GM19438 (cell line): ENCODE results near the gene PPP1R14D.
A peak's percentile ranks its signal among the peaks of the same experiment; 100 is the strongest.

Experiments
- ATAC-seq: cut with Tn5 transposase; IDR thresholded peaks from one replicate; pipeline ENCODE4 v1.9.1; 2021; ENCODE audit warnings: low read depth; ENCODE audit not compliant: unreplicated experiment

PPP1R14D gene

DNA sequence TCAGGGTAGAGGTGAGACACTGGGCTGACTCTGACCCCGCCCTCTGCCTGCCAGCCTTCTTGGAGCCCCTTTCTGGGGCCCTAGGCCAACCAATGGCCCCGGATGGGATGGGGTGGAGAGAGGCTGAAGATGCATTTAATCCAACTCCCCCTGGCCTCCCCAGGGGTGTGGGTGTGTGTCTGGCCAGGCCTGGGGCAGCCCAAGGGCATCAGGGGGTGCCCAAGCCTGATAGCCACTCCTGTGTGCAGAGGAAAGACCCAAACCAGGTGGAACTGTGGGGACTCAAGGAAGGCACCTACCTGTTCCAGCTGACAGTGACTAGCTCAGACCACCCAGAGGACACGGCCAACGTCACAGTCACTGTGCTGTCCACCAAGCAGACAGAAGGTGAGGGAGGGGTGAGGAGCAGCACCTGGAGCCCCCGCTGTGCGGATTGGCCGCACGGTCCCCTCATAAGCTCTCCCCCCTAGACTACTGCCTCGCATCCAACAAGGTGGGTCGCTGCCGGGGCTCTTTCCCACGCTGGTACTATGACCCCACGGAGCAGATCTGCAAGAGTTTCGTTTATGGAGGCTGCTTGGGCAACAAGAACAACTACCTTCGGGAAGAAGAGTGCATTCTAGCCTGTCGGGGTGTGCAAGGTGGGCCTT lies 24.9 kb upstream of the PPP1R14D start:
- ATAC-seq: no peak

DNA sequence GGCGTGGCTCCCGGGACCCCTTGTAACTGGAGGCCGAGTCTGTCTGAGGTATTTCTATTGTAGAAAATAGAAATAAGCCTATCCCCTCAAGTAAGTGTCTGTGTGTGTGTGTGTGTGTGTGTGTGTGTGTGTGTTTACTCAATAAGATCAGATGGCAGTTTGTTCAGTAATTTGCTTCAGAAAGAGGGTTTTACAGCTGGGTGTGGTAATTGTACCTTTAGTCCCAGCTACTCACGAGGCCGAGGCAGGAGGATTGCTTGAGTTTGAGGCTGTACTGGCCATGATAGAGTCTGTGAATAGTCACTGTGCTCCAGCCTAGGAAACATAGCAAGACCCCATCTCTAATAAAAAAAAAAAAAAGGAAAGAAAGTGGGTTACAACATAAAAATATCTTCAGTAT lies 24.0 kb upstream of the PPP1R14D start:
- no peak for ATAC-seq

DNA sequence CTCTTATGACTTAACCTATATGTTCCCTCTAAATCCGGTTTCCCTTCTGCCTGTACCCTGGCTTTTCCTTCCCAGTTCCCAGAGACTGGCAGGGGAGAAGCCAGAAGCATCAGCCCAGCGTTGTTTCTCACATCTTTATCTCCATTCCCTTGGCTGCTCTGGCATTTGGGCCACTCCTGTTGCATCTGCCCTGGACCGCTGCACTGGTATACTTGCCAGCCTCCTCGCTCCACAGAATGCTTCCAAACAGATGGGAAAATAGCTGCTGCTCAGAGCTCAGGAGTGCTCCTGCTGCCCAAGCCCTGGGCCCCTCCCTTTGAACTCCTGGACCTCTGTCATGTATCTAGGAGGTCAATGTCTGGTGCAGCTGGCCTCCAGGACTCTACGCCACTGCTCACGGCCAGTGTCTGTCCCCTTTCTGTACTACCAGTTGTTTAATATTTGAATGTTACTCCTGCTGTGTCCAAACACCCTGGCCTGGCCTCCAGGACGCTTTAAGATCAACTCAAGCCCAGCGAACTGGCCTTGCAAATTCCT lies 22.1 kb upstream of the PPP1R14D start:
- no peak for ATAC-seq

DNA sequence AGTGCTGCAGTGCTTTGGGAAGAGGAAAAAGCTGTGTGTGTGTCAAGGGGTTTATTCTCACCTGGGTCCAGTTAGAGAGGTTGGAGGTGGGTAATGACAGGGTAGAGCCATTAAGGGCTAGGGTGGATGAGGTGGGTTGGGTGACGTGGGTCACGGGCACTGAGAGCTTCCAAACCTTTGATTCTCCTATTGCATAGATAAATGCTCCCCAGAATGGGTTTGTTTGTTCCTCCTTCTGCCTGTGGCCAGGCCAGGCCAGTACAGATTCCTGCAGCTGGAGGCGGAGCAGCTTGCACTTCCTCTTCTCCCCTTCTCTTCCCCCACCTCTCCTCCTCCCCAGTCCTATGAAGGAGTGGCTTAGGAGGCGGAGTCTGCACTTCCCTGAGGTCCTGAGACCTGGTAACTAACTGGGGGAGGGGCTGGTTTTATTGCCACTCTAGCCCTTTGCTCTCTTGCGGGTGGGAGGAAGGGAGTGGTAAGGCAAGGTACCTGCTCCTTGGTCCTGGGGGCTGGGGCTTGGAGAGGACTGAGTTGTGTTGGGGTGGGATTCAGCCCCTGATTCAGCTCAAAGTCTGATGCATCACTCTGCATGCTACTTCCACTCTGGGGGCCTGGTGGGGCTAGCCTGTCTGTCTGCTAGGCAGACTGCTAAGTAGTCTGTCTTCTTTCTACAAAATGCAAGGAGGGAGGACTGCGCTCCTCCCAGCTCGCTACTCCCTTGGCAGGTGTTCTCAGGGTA lies 18.9 kb upstream of the PPP1R14D start:
- ATAC-seq: peak; percentile 81

DNA sequence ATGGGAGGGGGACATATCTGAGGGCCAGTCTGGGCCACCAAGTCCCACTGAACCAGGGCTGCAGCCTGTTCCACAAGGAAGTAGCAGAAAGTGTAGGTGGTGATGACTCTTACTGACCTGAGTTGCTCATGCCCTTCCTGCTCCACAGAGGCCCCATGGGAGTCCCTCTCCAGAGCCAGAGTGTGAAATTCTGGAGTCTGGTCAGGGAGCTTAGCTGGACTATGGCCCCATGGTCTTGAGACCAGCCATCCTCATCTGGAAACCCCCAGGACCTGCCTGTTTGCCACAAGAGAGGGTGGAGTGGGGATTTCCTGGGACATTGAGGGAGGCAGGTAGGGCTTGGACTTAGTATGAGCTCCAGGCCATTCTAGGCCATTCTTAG lies 18.3 kb upstream of the PPP1R14D start:
- no peak for ATAC-seq

DNA sequence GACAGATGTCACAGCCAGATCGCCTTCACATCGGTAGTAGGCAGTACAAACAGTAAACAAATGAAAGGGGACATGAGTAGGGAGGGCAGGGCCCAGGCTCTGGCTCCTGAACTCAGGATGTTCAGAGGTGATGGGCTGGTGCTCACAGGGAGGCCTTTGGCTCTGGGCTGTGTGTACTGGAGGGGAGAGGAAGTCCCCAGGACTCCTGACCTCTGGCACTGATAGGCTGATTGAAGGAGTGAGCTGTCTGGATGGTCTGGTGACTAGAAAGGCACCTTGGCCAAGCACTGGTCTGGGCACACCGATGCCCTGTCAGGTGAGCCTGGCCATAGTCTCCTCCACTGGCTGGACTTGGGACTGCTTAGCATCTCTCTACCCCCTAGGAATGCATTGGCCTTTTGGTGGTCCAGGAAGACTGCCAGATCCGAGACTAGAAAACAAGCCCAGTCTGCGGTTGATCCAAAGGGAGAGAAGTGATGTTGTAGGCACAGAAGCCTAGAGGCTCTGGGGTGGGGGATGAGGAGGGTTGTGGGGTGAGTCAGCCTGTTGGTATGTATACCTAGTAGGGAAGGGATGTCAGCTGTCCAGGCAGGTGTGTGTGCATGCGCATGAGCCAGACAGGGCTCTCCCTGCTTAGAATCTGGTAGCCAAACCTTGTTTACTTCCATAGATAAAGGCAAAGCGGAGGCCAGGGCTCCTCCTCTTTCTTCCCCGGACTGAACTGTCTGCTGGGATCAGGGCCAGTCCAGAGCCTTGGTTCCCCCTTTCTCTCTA lies 17.2 kb upstream of the PPP1R14D start:
- ATAC-seq: no peak

DNA sequence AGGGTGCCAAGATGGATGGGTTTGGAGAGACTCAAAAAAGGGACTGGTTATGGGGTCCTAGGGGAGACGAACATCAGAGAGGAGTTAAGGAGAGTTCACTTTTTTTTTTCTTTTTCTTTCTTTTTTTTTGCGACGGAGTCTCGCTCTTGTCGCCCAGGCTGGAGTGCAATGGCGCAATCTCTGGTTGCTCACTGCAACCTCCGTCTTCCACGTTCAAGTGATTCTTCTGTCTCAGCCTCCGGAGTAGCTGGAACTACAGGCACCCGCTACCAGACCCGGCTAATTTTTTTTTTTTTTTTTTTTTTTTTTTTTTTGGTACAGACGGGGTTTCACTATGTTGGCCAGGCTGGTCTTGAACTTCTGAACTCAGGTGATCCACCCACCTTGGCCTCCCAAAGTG lies 16.5 kb upstream of the PPP1R14D start:
- ATAC-seq: no peak

DNA sequence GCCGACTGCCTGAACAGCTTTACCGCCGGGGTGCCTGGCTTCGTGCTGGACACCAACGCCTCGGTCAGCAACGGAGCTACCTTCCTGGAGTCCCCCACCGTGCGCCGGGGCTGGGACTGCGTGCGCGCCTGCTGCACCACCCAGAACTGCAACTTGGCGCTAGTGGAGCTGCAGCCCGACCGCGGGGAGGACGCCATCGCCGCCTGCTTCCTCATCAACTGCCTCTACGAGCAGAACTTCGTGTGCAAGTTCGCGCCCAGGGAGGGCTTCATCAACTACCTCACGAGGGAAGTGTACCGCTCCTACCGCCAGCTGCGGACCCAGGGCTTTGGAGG lies 16.2 kb upstream of the PPP1R14D start:
- no peak for ATAC-seq

DNA sequence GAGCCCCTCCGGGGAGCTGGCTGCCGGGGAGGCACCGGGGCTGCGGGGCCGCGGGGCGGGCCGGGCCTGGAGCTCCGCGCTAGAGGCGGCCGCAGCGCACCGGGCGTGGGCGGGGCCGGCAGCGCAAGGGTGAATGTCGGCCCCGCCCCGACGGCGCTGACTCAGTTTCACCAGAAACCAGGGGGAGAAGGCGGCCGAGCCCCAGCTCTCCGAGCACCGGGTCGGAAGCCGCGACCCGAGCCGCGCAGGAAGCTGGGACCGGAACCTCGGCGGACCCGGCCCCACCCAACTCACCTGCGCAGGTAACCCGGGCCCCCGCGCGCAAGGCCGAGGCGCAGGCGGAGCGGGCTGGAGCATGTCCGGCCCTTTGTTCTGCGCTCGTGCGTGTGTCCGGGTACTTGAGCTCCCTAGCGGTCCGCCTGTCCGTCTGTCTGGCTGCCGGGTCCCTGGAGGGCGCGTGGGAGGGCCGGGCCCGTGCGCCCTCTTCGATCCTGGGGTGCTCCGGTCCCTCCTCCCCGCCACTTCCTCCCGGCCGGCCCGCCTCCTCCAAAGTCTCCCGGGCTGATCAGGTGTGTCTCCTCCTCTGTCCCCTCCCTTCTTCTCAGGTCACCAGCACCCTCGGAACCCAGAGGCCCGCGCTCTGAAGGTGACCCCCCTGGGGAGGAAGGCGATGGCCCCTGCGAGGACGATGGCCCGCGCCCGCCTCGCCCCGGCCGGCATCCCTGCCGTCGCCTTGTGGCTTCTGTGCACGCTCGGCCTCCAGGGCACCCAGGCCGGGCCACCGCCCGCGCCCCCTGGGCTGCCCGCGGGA lies 15.6 kb upstream of the PPP1R14D start, which contains the start of gene SPINT1:
SPINT1 (plus strand) TSS at position 164 of the 811 bp plus-strand sequence; CDS start at position 671, 507 bp downstream.
- no peak for ATAC-seq

DNA sequence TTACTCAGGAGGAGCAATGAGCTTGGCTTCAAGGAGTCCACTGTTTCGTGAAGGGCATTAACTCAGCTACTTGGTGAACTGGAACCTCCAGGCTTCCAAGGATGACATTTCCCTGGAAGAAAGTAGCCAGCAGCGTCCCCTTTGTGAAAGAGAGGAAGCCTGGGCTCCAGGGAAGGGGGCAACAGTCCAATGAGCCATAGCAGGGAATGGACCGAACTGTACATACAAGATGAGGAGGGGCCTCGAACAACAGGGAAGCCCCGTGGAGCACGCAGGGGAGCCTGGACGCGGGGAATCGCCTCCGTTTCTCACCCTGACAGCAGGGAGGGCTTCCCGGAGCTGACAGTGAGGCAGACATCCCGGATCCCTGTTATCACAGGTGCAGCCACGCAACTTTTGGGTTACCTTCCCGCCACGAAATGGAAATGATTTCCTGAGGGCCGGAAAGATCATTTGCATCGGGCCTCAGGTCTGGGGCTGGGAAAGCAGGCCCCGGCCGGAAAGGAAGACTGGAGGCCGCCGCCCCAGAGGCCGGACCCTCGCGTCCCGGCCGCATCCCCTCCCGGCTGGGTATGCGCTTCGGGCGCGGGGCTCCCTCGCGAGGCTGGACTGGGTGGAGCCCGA lies 14.9 kb upstream of the PPP1R14D start:
- no peak for ATAC-seq

DNA sequence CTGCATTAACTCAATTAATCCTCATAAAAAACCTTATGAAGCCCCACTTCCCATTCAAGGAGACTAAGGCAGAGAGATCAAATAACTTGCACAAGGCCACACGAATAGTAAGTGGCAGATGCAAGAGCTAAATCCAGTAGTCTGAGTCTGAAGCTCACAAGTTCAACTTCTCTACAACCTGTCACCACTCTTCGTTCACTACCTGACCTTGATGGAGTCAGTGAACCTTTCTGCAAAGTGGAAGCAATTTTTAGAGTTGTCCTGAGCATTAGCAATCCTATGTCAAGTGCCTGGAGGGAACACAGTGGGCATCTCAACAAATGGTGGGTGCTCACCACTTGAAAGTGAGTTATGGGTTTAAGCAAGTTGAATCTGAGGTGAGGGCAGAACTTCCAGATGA lies 13.2 kb upstream of the PPP1R14D start:
- no peak for ATAC-seq

DNA sequence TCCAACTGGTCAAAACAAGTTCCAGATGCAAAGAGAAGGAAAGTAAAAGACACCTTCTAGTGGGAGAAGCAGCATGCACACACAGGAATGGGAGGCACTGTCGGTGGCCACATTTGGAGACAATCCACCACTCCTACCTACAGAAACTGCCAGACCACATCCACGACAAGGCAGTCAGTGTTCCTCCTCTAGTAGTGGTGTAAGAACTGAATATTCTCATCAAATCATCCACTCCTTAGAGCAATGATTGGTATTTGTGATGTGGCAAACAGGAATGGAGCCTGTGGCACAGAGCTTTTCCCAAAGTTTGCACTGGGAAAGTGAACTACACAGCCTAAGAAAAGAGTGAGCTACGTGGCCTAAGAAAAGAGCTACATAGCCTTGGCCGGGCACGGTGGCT lies 10.2 kb upstream of the PPP1R14D start:
- ATAC-seq: no peak

DNA sequence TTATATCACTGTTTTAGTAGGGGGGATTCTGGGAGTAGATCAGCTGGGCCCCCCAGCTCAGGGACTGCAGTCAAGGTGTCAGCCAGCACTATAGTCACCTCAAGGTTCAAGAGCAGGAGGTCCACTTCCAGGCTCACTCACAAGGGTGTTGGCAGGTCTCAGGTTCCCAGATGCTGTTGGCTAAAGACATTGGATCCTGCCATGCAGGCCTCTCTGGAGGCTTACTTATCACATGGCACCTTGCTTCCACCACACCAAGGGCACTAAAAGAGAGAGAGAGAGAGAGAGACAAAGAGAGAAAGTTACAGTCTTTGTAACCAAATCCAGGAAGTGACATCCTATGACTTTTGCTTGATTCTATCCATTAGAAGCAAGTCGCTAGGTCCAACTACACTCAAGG lies 7.5 kb upstream of the PPP1R14D start:
- ATAC-seq: no peak

DNA sequence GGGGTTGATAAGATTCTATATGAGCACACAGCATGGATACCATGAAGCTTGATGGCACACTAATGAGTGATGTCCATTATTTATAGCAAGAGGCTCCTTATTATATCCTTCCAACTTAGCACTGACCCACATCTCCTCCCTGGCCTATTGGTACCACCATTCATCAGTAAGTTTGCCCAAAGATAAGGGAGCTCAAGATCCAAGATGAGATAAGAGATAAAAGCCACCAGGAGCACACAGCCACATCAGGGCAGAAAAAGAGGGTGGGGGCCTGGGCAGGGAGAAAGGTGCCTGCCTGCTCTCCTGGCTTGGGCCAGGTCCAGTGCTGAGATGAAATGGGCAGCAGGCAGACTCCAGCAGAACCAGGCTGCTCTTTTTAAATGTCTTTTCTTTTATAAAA lies 4.4 kb upstream of the PPP1R14D start:
- ATAC-seq: no peak

DNA sequence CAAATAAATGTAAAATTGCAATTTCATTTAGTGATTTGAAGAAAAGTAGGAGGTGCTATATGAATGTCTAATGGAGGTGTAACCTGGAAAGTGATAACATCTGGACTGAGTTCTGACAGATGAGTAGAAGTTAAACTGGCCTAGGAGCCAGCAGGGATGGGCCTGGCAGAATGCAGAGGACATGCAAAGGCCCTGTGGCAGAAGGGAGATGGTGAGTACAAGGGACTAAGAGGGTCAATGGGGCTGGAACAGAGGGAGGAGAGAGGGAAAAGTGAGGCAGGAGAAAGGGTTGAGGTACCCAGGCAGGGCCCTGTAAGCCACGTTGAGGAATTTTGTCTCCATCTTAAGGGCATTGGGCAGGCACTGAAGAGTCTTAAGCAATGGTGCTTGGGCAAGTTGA lies 3.4 kb upstream of the PPP1R14D start:
- ATAC-seq: no peak

DNA sequence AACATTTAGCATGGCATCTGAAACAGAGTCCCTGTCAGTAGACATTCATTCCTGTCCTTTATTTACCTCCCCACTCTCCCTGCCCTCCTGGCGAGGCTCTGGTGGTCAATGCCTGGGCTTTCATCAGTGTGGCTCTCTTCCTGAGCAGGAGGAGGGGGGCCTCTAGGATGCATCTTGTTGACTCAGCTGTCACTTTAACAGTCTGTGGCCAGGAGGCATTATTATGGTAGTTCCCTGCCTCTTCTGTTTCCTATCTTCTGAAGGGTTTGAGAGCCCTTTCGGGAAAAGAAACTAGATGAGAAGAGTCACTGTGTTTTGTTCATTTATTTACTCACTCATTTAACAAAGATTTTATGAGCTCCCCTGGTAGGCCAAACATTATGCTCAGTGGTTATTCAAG lies 2.4 kb upstream of the PPP1R14D start:
- no peak for ATAC-seq

DNA sequence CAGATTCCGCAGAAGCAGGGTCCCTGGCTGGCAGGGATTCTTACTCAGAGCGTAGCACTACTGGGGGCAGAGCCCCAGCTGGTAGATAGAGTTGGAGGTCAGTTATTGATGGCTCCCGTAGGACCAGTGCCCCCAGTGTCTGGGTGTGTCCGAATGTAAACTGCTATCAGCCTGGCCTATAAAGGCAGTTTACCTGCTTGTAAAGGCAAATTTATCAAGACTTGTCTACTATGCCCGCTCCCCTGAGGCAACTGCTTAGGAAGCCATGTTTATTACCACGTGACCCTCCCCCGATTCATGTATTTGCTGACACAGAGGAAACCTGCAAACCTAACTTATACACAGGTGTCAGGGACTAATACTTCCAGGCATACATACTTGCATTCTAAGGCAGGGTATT lies 607 bp upstream of the PPP1R14D start:
- no peak for ATAC-seq

DNA sequence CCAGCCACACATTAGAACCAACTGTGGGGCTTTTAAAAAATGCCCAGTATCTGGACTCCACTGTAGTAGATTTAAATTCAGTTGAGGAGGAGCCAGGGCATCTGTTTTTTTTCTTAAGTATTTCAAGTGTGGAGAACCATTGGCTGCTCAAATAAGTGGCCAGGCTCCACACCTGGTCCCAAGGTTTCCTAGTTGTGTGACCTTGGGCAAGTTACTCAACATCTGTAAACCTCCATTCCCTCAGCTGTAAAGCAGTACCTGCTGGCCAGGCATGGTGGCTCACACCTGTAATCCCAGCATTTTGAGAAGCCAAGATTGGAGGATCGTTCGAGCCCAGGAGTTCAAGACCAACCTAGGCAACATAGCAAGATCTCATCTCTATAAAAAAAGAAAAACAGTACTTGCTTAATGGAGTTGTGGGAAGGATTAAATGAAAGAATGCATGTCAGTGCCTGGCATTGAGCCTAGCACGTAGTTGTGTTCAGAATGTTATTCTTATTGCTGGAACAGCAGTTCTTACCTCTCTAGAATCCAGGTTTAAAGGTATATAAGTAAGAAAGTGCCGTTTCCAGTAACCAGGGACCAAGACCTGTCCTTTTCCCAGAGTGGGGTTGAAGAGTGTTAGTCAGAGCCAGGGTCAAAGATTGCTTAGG lies 2.0 kb downstream of the PPP1R14D start:
- ATAC-seq: no peak

DNA sequence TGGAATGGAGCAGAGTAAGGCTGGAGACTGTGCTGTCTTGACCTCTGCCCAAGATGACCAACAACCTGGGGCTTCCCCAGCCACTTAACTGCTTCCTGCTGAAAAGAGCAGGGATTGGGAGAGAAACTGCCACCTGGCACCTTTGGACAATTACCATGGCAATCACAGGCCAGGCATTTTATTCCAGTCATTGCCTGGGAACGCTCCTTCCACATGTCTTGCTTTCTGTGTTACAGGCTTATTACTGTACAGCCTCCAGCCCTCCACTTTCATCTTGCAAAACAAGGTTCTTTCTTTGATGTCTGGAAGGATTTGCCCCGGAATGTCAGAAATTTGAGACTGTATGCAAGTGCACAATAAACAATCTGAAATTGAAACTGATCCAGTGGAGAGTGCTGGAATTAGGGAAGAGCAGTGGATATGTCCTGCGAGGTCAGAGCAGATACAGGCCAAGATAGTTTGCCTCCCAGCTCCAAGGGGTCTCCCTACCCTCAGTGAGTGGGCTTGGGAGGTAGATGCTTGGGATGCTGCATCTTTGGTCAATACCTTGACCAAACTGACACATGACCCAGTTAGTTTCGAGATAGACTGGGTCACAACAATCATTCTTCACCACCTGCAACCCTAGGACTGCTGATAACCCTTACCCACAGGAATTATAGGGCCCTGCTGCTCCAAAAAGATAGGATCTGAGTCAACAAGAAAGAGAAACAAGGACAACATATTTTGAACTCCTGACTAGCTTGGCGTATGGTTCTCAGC lies 2.7 kb downstream of the PPP1R14D start:
- no peak for ATAC-seq
